ENCODE measurements around the gene NDUFS4. TPM values are rescaled to one million over a fixed set of nuclear protein-coding genes. Genes with fewer than 3 reads are reported as not detected.

The NDUFS4 gene
- polyA plus RNA-seq, 4 donors: 139 to 152 (median 146) TPM

Other genes with a start within 250 kb of the NDUFS4 start
- gene FST, start 80.0 kb upstream of the NDUFS4 start, polyA plus RNA-seq (ENCODE audit: insufficient read length in 4 of 4): 10 to 100 TPM; 18.1 to 35.5 (median 27.9) TPM

Data from right renal pelvis (tissue), 4 donors.